ENCODE measurements around the gene ITPR1. TPM values are rescaled to one million over a fixed set of nuclear protein-coding genes. Genes with fewer than 3 reads are reported as not detected.

The ITPR1 gene
- total RNA-seq, 4 donors from 2014 or later = 184 to 305 (median 218) TPM

GRCh38 chr3:4848176-4848825 lies 355.2 kb downstream of the ITPR1 start:
- TF ChIP-seq EP300 (IDR thresholded peaks at IDR 0.05) (no peak), POLR2AphosphoS5 (IDR thresholded peaks at IDR 0.05) (no peak)
- no peaks in the 10 kb centered on the region for H3K27me3 ChIP-seq
- no peaks in the 10 kb centered on the region for H3K9me3 ChIP-seq
- H3K27ac ChIP-seq = peak overlapping the region in 2 of 4 donors; percentile 8 to 25
- H3K36me3 ChIP-seq = peaks cover 0 to 19% of the 10 kb centered on the region in 2 donors
- no peak for ATAC-seq
- no peak overlapping the region for H3K4me3 ChIP-seq
- WGBS, 2 donors (ENCODE audit: low coverage in 1 of 2) = 69 to 80% methylated on average over 6 of the region's 6 CpGs
- peaks cover 0 to 6% (median 0%) of the 10 kb centered on the region in 3 donors for H3K4me1 ChIP-seq

DNA sequence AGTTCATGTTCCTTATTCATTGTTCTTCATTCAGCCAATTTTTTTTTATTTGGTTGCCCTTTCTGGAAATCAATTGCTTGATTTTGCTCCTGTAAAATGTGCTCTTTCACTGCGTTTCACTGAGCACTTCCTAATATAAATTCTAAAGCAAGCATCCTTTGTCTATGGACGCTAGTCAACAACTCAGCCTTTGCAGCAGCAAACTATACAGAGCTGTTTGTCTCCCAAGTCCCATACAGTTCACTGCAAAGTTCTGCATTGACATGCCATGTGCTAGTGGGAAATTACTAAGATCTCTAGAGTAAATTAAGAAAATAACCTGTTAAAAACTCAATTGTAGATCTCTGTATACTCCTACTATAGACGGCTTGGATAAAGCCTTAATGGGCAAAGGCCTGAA lies 356.0 kb downstream of the ITPR1 start:
- no peaks in the 10 kb centered on the region for H3K9me3 ChIP-seq
- no peaks in the 10 kb centered on the region for H3K27me3 ChIP-seq
- H3K4me1 ChIP-seq = peaks cover 0 to 6% (median 0%) of the 10 kb centered on the region in 3 donors
- H3K27ac ChIP-seq = peak overlapping the region in 1 of 4 donors; percentile 0
- no peak overlapping the region for H3K4me3 ChIP-seq
- peaks cover 0 to 18% of the 10 kb centered on the region in 2 donors for H3K36me3 ChIP-seq
- ATAC-seq = no peak
- no peak for TF ChIP-seq POLR2A (IDR thresholded peaks at IDR 0.05)
- TF ChIP-seq POLR2AphosphoS5 (IDR thresholded peaks at IDR 0.05) = no peak
- TF ChIP-seq, protein P1, sequence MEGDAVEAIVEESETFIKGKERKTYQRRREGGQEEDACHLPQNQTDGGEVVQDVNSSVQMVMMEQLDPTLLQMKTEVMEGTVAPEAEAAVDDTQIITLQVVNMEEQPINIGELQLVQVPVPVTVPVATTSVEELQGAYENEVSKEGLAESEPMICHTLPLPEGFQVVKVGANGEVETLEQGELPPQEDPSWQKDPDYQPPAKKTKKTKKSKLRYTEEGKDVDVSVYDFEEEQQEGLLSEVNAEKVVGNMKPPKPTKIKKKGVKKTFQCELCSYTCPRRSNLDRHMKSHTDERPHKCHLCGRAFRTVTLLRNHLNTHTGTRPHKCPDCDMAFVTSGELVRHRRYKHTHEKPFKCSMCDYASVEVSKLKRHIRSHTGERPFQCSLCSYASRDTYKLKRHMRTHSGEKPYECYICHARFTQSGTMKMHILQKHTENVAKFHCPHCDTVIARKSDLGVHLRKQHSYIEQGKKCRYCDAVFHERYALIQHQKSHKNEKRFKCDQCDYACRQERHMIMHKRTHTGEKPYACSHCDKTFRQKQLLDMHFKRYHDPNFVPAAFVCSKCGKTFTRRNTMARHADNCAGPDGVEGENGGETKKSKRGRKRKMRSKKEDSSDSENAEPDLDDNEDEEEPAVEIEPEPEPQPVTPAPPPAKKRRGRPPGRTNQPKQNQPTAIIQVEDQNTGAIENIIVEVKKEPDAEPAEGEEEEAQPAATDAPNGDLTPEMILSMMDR (IDR thresholded peaks at IDR 0.05) = no peak
- TF ChIP-seq EP300 (IDR thresholded peaks at IDR 0.05) = no peak
- 64 to 68% methylated on average over 3 of the region's 3 CpGs for WGBS, 2 donors (ENCODE audit: low coverage in 1 of 2)

DNA sequence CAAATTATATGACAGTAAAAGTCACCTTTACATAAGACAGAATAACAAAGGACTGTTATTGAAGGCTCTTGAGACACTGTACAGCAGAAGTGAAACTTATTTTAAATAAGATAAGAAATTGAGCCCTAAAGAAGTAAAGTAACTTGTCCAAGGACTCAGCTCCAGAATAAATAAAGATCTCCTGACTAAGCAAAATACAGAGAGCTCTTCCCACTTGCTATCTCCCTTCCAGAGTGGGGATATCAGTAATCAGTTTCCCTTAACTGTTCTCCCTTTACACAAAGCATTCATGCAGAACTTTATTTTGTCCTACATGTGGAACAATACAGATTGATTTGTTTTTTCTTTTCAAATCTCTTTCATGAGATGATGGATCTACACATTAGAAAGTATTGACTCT lies 356.6 kb downstream of the ITPR1 start:
- H3K4me1 ChIP-seq = peaks cover 0 to 6% (median 0%) of the 10 kb centered on the region in 3 donors
- TF ChIP-seq POLR2AphosphoS5 (IDR thresholded peaks at IDR 0.05) (no peak), EP300 (IDR thresholded peaks at IDR 0.05) (no peak)
- no peak for ATAC-seq
- no peaks in the 10 kb centered on the region for H3K27me3 ChIP-seq
- H3K9me3 ChIP-seq = no peaks in the 10 kb centered on the region
- H3K36me3 ChIP-seq = peaks cover 0 to 13% of the 10 kb centered on the region in 2 donors
- H3K4me3 ChIP-seq = no peak overlapping the region
- no peak overlapping the region for H3K27ac ChIP-seq

DNA sequence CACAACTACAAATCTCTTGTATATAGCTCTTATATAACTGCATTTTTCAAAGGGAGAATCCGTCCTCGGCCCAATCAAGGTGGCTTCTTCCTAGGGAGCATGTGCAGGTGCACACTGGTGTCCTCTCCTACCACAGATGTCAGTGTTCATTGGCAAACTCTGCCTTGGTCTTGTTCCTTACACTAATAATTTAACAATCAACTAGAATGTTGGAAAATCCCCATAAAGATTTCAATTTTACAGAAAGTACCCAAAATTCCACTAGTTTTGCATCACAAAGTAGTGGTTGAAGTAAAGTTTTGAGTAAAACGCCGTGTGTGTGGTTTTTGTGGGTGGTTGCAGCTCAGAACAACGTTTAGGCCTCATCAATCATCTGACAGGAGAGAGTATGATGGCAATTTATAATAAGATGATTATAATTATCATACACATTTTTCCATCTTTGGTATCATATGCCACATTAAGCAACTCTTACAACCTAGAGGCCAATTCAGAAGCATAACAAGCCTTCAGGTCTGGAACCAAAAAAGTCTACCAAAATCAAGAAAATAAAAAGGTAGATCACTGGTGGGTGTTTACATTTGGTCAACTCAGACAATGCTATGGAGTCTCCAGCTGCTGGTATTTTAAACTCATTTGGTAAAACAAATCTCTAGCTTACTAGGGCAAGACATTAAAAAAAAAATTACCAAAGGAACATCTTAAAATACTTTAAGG lies 357.2 kb downstream of the ITPR1 start:
- Histone ChIP-seq H3K27me3 (no peaks in the 10 kb centered on the region), H3K4me3 (no peak overlapping the region), H3K9me3 (no peaks in the 10 kb centered on the region), H3K27ac (no peak overlapping the region), H3K36me3 (peaks cover 0 to 12% of the 10 kb centered on the region in 2 donors), H3K4me1 (peaks cover 0 to 6% (median 0%) of the 10 kb centered on the region in 3 donors)
- ATAC-seq = no peak
- WGBS, 2 donors (ENCODE audit: low coverage in 1 of 2) = 48 to 50% methylated on average over 3 to 5 of the region's 5 CpGs
- TF ChIP-seq, protein P1 (IDR thresholded peaks at IDR 0.05) = no peak
- TF ChIP-seq POLR2A (IDR thresholded peaks at IDR 0.05) = no peak
- TF ChIP-seq EP300 (IDR thresholded peaks at IDR 0.05) = no peak
- no peak for TF ChIP-seq POLR2AphosphoS5 (IDR thresholded peaks at IDR 0.05)

DNA sequence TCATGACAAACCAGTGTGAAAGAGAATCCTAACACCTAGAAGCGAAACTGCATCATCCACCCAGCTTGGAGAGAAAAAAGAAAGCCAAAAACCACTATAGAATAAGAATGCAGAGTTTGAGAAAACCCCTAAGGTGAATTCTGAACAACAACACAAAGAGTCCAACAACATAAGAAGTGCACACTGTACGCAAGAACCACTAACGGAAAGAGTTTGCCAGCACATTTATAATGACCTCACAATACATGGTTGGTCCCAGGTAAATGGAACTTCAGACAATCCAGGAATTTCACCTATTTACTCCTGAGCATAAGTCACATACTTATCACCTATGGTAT lies 357.7 kb downstream of the ITPR1 start:
- Histone ChIP-seq H3K27ac (no peak overlapping the region), H3K4me3 (no peak overlapping the region), H3K27me3 (no peaks in the 10 kb centered on the region), H3K9me3 (no peaks in the 10 kb centered on the region), H3K36me3 (peaks cover 0 to 7% of the 10 kb centered on the region in 2 donors), H3K4me1 (peaks cover 0 to 6% (median 0%) of the 10 kb centered on the region in 3 donors)
- TF ChIP-seq, protein P1 (IDR thresholded peaks at IDR 0.05) = no peak
- TF ChIP-seq EP300 (IDR thresholded peaks at IDR 0.05) (no peak), POLR2A (IDR thresholded peaks at IDR 0.05) (no peak), POLR2AphosphoS5 (IDR thresholded peaks at IDR 0.05) (no peak)
- WGBS, 2 donors (ENCODE audit: low coverage in 1 of 2) = 87 to 100% methylated on average over 2 to 3 of the region's 3 CpGs
- ATAC-seq = no peak

Data from gastroesophageal sphincter (tissue), 4 donors.